ACC112 (cell line): Measurements from ENCODE around the gene APOBEC2.

Experiments used
- H2AFZ ChIP-seq: fragments of 200-600 bp; sonication (generic); one replicate; pipeline ENCODE4 v1.6.0; 2017; ENCODE audit warnings: antibody characterized with exemption, low read length; ENCODE audit not compliant: unreplicated experiment
- H3K27ac ChIP-seq: fragments of 200-600 bp; sonication (generic); 2 replicates; pipeline ENCODE4 v1.5.1; 2014; ENCODE audit warnings: low read depth, mild to moderate bottlenecking, antibody characterized with exemption, low read length, moderate library complexity
- H3K27me3 ChIP-seq: fragments of 200-600 bp; sonication (generic); 2 replicates; pipeline ENCODE4 v1.6.1; 2014; ENCODE audit warnings: mild to moderate bottlenecking, antibody characterized with exemption, low read length, moderate library complexity, mixed read lengths; ENCODE audit not compliant: insufficient read depth
- H3K36me3 ChIP-seq: fragments of 200-600 bp; sonication (generic); 2 replicates; pipeline ENCODE4 v1.6.1; 2016; ENCODE audit warnings: mild to moderate bottlenecking, antibody characterized with exemption, low read length, moderate library complexity, mixed read lengths; ENCODE audit not compliant: insufficient read depth
- H3K4me1 ChIP-seq: fragments of 200-600 bp; sonication (generic); one replicate; pipeline ENCODE4 v1.6.1; 2016; ENCODE audit warnings: low read length, mixed read lengths; ENCODE audit not compliant: insufficient read depth, unreplicated experiment, control insufficient read depth
- H3K4me3 ChIP-seq: fragments of 200-600 bp; sonication (generic); 2 replicates; pipeline ENCODE4 v1.5.1; 2014; ENCODE audit warnings: mild to moderate bottlenecking, low read depth, low read length
- H3K79me2 ChIP-seq: fragments of 200-600 bp; sonication (generic); one replicate; pipeline ENCODE4 v1.6.0; 2016; ENCODE audit warnings: low read length; ENCODE audit not compliant: control insufficient read depth, unreplicated experiment, insufficient read depth

APOBEC2 gene

DNA sequence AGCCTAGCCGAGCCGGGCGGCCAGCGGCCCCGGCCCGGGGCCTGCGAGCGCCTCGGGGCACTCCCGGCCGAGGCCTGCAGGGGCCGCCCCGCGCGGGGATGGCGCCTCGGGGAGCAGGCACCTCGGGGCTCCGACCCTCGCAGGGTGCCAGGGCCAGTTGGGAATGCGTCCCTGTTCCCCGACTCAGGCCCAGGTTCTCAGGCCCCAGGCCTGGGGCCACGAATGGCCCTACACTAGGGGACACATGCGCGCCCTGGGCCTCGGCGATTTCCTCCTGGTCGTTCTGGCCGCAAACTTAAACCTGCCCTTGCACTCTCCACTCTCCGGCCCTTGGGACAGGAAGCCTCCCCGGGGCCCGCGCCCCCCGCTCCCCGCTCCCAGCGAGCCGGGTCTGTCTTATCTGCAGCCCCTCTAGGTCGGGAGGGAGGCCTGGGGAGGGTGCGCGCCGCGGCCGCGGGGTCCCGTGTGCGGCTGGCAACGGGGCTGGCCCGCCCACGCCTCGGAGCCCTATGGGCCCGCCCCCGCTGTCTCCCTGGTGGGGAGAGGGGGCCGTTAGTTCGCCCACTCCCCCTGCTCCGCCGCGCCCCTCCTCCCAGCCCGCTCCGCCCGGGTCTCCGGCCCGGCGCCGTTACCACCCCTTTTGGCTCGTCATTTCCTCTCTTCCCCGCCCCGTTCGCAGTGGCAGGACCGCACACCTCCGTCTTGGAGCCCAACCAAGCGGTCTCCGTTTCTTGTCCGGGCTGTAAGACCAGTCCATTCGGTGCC lies 20.4 kb downstream of the APOBEC2 start:
- H3K4me3 ChIP-seq: peak overlapping the region; percentile 78
- H3K27me3 ChIP-seq: no peaks in the 10 kb centered on the region
- H3K79me2 ChIP-seq: peaks cover 56% of the 10 kb centered on the region
- H2AFZ ChIP-seq: peak overlapping the region; percentile 83
- 0 out of 2 replicates have a peak, but pooled peaks cover 2% of the 10 kb centered on the region for H3K36me3 ChIP-seq
- H3K4me1 ChIP-seq: peaks cover 27% of the 10 kb centered on the region
- H3K27ac ChIP-seq: peak overlapping the region; percentile 93

DNA sequence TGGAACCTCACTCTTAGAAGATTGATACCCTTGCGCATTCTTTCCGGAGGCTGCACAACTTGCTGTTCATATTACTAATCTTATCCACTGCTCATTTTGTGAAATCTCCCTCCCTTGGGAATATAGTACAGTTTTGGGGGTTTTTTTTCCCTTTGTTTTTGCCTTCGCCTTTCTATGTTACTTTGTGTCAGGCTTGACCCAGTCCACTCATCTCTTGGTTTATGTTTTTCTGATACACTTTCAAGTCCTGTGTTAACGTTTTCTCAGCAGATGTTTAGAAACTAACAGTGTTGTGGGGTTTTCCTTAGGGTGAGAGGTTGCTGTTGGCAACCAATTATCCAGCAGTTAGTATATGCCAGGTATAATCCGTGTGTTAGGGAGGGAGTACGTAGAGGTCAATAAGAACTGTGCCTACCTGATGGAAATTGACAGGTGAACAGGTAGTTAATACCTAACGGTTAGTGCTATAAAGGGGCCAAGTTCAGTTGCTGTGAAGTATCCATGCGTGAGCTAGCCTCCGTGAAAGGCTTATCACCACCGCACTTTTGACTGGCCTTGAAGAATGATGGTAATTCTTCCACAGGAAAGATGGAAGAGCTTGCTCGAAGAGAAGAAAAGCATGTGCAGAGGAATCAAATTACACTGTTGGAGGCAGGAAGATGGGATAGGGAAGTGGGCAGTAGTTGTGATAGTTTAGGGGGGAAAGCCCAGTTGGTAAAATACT lies 21.1 kb downstream of the APOBEC2 start:
- peak overlapping the region; percentile 78 for H3K4me3 ChIP-seq
- peaks cover 27% of the 10 kb centered on the region for H3K4me1 ChIP-seq
- H3K79me2 ChIP-seq: peaks cover 62% of the 10 kb centered on the region
- peak overlapping the region; percentile 28 for H2AFZ ChIP-seq
- H3K27me3 ChIP-seq: no peaks in the 10 kb centered on the region
- H3K36me3 ChIP-seq: peaks cover 4% of the 10 kb centered on the region
- peak overlapping the region; percentile 93 for H3K27ac ChIP-seq

DNA sequence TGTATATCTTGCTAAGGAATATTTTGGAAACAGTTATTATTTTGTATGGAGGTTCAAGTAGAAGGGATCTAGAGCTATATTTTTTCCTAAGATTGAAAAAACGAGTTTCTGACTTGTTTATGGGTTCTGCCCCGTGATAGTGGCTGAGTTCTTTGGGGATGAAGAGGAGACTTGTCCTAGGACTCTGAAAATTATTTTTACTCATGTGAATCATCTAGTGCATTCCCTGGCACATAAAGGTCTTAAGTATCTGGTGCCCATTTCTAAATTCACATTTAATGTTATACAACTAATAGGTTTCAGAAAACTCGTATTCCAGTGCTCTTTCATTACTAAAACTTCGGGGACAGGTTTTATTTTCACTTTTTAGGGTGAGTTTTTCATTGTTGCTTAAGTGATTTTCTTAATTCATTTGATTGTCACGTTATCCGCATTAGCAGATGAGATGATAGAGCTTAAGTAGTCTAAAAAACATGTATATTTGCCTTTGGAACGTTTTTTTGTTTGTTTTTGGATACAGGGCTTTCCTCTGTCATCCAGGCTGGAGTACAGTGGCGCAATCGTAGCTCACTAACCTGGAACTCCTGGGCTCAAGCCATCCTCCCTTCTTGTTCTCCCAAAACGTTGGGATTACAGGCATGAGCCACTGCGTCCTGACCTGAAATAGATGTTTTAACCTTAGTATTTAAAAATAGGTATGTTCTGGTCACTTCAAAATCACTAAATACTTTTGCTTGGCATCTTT lies 21.9 kb downstream of the APOBEC2 start:
- Histone ChIP-seq H3K27ac (peak overlapping the region; percentile 93), H3K36me3 (peaks cover 8% of the 10 kb centered on the region), H3K27me3 (no peaks in the 10 kb centered on the region), H3K79me2 (peaks cover 62% of the 10 kb centered on the region), H3K4me1 (peaks cover 27% of the 10 kb centered on the region), H2AFZ (peak overlapping the region; percentile 28), H3K4me3 (peak overlapping the region; percentile 78)

DNA sequence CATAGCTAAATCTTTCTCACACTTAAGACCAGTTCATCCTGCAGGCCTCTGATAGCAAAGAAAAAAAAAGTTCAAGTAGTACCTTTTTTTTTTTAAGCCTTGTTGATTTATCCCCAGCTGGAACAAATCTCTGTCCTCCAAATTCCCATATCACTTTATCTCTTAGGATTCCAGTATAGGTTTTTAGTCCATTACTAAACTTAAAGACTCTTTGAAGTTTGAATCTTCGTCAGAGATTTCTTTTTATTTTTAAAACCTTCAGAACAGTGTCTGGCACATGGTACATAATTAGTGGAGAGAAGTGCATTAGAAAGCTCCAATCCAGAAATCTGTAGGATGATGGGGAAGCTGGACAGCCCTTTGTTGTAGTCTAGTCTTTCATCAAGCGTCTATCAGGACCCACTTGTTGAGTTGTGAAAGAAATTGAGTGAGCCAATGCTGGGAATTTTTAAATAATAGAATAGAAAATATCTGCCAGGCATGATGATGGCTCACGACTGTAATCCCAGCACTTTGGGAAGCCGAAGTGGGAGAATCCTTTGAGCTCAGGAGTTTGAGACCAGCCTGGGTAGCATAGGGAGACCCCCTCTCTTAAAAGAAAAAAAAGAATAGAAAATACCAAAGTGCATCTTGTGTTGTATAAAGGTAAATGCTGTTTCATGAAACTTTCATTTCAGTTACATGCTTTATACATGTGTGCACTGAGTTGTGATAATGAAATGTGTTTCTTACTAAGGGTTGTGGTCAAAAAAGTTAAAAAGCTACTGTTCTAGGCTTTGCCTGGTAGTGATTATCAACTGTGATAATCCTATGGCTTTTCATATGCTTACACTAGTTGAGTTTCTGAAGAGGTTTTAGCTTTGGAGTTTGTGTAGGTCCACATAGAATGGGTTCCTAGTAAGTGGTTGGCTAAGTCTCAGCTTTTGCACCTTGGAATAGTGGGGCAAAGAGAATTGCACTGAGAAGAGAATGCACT lies 22.9 kb downstream of the APOBEC2 start:
- H3K36me3 ChIP-seq: peaks cover 13% of the 10 kb centered on the region
- peak overlapping the region; percentile 78; the same call in 1 of the 2 replicates for H3K4me3 ChIP-seq

DNA sequence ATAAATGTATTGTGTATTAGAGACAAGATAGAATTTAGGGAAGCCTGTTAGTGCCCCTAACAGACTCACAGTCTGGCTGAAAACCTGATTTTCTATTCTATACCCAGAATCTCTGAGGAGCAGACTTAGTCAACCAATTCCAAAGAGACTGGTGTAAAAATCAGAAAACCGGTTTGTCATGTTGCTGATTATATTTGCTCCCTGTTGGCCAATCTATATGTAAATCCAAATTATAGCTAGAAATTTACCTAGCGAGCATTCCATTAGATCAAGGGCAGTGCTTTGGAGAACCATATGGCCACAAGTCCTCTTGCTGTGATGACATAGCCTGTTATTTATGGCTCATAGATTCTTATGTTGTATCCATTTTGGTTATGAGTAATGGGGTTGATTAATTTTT lies 24.5 kb downstream of the APOBEC2 start:
- peaks cover 17% of the 10 kb centered on the region for H3K36me3 ChIP-seq
- no peak overlapping the region for H2AFZ ChIP-seq
- H3K27me3 ChIP-seq: no peaks in the 10 kb centered on the region
- H3K27ac ChIP-seq: no peak overlapping the region
- H3K4me1 ChIP-seq: peaks cover 19% of the 10 kb centered on the region
- H3K4me3 ChIP-seq: no peak overlapping the region
- H3K79me2 ChIP-seq: peaks cover 55% of the 10 kb centered on the region

More for the DNA sequence above, 22.9 kb downstream of the APOBEC2 start:
- no peak overlapping the region for H2AFZ ChIP-seq
- no peak overlapping the region for H3K27ac ChIP-seq
- no peaks in the 10 kb centered on the region for H3K27me3 ChIP-seq
- peaks cover 21% of the 10 kb centered on the region for H3K4me1 ChIP-seq
- H3K79me2 ChIP-seq: peaks cover 58% of the 10 kb centered on the region

DNA sequence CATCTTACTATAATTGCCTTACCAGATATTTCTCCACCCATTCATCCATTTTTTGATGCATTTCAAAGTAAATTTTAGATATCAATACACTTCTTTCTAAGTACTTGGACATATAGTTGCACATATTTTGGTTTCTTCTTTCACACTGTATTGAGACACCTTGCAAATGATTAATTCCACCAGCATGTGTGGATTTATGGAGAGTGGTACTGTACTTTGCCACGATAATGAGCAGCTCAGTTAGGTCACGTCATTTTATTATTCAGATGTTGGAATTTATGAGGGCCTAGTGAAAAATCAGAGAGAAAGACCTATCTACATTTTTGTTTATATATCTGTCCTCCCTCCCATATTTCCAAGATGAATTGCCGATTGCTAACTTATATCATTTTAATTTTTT lies 25.1 kb downstream of the APOBEC2 start:
- Histone ChIP-seq H2AFZ (no peak overlapping the region), H3K79me2 (peaks cover 55% of the 10 kb centered on the region), H3K36me3 (peaks cover 17% of the 10 kb centered on the region), H3K4me3 (no peak overlapping the region), H3K27ac (no peak overlapping the region), H3K4me1 (peaks cover 19% of the 10 kb centered on the region), H3K27me3 (no peaks in the 10 kb centered on the region)

DNA sequence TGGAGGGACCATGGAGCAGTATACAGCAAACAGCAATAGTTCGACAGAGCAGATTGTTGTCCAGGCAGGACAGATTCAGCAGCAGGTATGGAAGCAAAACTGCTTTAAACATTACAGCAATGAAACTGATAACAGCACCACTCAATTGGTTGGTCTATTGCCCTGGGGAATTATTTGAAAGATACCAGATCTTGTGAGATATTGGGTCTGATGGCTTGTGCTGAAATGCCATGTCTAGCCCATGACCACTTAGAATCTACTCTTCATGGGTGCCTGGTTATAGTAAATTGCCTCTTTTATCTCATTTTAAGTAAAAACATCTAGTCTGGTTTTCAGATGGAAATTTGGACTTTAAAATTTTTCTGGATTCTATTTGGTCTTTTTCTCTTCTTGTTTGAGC lies 26.1 kb downstream of the APOBEC2 start:
- peaks cover 19% of the 10 kb centered on the region for H3K4me1 ChIP-seq
- no peak overlapping the region for H2AFZ ChIP-seq
- no peak overlapping the region for H3K27ac ChIP-seq
- peaks cover 49% of the 10 kb centered on the region for H3K79me2 ChIP-seq
- no peaks in the 10 kb centered on the region for H3K27me3 ChIP-seq
- H3K4me3 ChIP-seq: no peak overlapping the region
- H3K36me3 ChIP-seq: peaks cover 24% of the 10 kb centered on the region

DNA sequence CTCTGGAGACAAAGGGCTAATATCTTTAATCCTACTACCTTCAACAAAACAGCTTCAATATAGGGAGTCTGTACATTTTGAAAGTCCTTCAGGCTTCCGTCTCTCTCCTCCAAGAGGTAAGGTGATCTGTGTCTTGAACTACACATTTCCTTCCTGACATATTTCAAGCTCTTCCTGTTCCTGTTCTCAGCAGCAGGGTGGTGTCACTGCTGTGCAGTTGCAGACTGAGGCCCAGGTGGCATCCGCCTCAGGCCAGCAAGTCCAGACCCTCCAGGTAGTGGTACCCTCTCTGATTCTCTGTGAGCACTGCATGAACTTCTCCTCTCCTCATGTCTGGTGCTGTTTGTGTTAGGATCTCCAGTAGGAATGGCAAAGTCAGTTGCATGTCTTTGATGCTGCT lies 27.6 kb downstream of the APOBEC2 start:
- Histone ChIP-seq H3K79me2 (peaks cover 34% of the 10 kb centered on the region), H3K27me3 (no peaks in the 10 kb centered on the region), H3K4me1 (peaks cover 7% of the 10 kb centered on the region), H3K36me3 (peaks cover 25% of the 10 kb centered on the region), H2AFZ (no peak overlapping the region), H3K27ac (no peak overlapping the region), H3K4me3 (no peak overlapping the region)

DNA sequence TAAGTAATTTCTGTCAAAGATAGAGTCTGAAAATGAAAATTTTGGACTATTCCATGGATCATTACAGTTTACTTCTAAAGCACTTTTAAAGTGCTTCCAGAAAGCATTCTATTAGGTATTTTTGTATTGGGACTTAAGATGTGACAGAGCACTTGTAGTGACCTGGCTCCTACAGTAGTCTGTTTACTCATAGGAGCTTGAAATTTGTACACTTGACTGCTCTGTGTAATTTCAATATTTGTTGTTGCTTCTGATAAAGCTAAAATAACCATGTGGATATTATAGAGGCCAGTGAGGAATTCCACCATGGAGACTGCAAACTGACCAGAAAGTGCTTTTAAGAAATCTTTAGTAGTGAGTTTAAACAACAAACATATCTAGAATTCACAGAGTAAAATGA lies 30.1 kb downstream of the APOBEC2 start:
- H3K4me3 ChIP-seq: no peak overlapping the region
- H3K27me3 ChIP-seq: no peaks in the 10 kb centered on the region
- H3K79me2 ChIP-seq: peaks cover 9% of the 10 kb centered on the region
- no peak overlapping the region for H2AFZ ChIP-seq
- H3K4me1 ChIP-seq: no peaks in the 10 kb centered on the region
- peaks cover 32% of the 10 kb centered on the region for H3K36me3 ChIP-seq
- H3K27ac ChIP-seq: no peak overlapping the region

DNA sequence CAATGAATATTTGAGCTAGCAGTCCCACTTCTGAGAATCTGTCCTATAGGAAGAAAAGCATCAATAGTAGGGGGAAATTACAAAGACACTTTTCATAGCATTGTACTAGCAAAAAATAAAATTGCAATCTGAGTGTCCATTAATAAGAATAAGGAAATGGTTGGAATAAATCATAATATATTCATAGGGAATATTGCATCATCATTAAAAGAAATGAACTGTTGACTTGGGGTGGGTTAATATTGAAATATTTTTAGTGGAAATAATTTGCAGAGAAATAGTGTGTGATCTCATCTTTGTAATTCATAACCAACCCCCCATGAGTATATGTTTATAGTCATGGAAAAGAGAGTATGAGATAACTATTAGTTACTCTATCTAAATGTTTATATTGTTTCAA lies 32.2 kb downstream of the APOBEC2 start:
- H3K27me3 ChIP-seq: no peaks in the 10 kb centered on the region
- no peak overlapping the region for H2AFZ ChIP-seq
- H3K4me1 ChIP-seq: no peaks in the 10 kb centered on the region
- H3K4me3 ChIP-seq: no peak overlapping the region
- no peak overlapping the region for H3K27ac ChIP-seq
- H3K36me3 ChIP-seq: peaks cover 26% of the 10 kb centered on the region
- no peaks in the 10 kb centered on the region for H3K79me2 ChIP-seq
